HG02763 (cell line): Measurements from ENCODE around the gene ACOXL.

Source experiments
- ATAC-seq: cut with Tn5 transposase; IDR thresholded peaks from one replicate; pipeline ENCODE4 v1.9.1; 2021; ENCODE audit warnings: mild to moderate bottlenecking, moderate library complexity; ENCODE audit not compliant: unreplicated experiment

ACOXL gene

DNA sequence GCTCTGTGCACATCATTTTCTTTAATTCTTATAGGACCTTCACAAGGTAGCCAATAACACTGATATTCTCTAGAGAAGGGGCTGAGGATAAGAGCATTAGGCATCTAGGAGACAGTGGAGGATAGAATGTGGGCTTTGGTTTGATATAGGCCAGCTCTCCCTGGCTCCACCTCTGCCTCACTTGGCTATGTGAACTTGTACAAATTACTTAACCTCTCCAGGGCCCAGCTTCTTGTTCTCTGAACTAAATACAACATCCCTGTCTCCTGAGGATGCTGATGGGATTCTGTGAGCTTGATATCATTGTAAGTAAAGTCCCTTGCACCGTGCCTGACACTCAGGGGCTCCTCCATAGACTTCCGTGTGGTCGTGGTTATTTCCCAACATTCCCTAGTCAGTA is 87.3 kb downstream of the ACOXL start:
- no peak for ATAC-seq

DNA sequence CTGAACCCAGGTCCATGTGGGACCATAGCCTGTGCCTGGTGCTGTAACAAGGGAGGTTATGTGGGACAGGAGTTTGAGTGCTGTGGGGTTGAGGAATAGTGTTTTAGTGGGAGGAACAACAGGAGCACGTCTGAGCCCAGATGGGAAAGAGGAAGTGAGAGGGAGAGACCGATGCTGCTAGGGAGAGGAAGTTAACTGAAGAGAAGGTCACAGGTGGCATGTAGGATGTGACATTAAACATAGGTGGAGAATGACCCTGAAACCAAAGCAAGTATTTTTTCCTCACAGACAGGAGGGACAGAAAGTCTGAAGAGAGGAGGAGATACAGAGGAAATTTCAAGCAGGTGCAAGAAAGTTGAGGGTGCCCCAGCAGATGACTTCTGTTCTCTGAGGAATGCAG is 87.8 kb downstream of the ACOXL start:
- no peak for ATAC-seq

DNA sequence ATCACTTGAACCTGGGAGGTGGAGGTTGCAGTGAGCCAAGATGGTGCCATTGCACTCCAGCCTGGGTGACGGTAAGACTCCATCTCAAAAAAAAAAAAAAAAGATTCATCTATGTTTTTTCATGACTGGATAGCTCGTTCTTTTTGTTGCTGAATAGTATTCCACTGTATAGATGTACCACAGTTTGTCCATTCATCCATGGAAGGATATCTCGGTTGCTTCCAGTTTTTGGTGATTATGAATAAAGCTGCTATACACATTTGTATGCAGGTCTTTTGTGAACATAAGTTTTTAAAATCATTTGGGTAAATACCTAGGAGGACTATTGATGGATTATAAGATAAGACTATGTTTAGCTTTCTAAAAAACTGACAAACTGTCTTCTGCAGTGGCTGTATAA is 90.8 kb downstream of the ACOXL start:
- ATAC-seq = no peak

DNA sequence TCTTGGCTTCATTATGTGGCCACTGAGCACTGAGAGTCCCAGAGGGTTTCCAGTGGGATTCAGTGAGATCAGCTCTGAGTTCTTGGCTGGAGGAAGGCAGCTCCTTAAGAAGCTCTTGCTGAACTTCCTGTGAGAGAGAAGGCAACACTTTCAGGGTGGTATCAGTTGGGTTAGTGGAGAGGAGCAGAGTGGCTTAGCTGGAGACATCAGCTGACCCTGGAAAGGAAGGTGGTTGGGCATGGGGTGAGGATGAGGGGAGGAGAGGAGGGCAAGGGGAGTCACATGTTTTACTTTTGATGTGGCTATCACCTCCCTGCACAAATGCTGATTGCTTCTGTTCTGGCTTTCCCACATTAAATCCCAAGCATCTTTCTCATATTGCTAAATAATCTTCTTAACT is 95.1 kb downstream of the ACOXL start:
- no peak for ATAC-seq

DNA sequence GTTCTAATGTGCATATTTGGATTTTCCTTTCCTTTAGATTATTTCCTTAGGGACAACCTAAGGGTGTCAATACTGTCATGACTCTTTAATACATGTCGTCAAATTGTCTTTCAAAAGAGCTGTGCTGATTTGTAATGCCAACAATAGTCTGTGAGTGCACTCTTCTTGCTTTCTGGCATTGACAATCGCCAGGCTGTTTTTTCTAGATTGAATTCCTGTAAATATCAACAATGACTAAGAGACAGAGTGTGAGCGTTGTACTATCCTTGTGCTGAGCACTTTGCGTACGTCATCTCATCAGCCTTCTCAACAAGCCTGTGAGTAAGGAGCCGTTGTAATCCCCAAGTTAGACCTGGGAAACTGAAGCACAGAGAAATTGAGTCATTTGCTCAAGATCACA is 96.0 kb downstream of the ACOXL start:
- ATAC-seq = no peak

DNA sequence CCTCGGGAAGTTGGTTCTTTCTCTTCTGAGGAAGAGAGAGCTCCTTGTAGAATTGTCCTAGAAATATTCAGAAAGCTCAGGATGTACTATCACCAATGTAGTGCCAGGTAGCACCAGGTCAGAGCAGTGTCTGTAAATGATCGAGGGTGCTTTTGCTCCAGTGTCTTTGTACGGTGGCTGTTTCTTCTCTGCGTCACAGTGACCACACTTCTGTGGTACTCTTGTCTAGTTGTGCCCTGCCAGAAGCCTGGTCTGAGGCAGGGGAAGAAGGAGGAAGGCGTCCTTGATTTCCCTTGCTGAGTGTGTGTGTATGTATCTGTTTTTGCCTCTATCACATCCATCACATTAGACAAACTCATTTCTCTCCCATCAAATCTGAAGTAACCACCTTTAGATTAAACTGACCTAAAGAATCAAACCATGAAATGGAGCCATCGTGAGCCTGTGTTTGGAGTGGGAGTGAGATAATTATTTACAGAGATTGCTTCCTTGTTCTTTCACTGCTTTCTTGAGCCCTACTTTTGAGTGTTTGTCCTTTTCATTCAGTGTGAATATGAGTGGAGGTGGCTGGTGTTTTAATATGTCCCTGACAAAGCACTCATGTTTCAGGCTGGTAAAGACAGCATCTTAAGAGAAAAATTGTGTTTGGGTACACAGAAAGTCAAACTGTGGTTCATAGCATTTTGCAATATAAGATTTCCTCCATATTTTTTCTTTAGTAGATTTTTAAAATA is 97.2 kb downstream of the ACOXL start:
- ATAC-seq = no peak

DNA sequence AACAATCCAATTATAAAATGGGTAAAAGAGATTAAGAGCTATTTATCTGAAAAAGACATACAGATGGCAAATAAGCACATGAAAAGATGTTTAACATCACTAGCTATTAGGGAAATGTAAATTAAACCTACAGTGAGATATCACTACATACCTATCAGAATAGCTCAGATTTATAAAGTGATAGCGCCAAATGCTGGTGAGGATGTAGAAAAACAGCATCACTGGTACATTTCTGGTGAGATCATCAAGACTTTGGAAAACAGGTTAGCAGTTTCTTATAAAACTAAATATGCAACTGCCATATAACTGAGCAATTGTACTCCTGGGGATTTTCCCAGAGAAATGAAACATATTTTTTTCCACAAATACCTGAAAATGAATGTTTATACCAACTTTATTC is 100.4 kb downstream of the ACOXL start:
- no peak for ATAC-seq

DNA sequence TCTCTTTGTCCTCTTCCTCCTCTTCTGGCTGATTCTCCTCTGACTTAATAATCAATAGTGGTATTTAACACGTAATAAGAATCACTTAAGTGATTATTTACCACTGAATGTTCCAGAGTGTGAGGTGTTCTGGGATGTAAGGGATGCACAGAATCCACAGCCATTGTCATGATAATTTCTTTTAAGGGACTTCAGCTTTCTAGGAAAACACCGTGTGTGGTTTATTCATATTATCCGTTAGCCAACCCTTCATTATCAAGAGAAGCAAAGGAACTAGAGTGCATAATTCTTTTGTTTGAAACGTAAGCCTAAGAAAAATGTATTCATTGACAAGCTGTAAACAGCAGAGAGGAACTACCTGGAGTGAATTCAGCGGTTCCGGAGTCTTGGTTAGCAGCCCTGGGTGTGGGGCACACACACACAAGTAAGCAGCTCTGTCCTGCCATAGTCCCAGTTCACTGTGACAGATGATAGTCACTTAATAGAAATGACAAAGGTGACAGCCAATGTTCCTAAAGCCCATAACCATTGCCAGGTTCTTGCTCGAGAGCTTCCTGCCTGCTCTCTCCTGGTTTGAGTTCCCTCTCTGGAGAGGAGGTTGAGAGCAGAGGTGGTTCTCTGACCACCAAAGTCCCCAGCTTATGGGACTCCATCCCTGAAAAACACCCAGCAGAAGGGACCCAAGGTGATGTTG is 101.9 kb downstream of the ACOXL start:
- no peak for ATAC-seq

DNA sequence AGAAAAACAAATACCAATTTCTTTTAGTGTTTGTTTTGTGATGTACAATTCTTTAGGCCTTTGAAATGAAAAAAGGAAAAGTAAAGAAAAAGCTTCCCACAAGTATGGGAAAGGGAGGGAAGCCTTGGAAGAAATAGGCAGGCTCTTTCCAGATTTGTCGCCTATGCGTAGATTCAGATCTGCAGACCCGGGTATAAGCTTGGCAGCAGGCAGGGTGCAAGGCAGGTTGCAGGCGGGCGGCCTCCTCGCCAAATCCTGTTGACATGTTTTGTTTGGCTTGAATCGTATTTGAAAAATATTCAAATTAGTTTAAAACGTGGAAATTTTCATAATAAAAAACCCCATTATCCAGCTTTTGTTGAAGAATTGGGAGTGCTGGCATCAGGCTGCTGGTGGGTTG is 104.3 kb downstream of the ACOXL start:
- no peak for ATAC-seq

DNA sequence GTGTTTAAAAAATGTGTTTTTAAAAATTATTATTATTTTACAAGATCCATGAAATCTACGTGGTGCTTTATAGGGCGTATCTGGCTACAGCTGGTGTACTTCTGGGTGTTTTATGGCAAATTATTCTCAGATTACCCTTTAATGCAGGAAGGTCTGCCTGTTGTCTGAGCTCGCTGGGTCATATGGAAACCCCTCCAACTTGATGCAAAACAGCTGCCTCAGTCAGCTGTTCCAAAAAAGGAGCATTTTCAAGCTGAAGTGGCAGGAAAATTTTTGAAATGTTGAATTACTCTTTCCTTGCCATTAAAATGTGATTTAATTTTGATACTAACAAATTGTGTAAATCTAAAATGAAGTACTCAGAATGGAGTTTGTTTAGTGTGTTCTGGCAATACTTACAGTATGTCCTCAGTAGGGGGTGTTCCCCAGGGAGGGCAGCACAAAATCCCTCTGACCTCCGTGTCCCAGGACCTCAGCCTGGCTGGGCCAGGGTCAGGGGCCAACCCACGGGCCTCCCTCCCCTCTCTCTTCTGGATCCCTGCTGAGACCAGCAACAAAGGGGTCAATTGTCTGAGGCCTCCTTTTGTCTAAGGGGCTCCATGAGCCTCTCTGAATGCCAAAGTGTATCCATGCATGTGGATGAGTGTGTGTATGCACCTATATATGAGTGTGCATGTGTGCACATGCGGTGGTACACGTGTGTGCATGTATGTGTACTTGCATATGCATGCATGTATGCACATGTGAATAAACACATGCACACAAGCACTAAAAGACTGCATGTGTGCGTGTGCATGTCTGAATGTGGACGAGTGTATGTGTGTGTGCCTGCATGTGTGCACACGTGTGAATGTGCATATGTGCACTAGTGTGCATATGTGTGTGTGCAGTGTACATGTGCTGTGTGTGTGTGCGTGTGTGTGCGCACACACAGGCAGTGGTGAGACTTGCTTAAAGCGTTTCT is 105.4 kb downstream of the ACOXL start:
- ATAC-seq = no peak

DNA sequence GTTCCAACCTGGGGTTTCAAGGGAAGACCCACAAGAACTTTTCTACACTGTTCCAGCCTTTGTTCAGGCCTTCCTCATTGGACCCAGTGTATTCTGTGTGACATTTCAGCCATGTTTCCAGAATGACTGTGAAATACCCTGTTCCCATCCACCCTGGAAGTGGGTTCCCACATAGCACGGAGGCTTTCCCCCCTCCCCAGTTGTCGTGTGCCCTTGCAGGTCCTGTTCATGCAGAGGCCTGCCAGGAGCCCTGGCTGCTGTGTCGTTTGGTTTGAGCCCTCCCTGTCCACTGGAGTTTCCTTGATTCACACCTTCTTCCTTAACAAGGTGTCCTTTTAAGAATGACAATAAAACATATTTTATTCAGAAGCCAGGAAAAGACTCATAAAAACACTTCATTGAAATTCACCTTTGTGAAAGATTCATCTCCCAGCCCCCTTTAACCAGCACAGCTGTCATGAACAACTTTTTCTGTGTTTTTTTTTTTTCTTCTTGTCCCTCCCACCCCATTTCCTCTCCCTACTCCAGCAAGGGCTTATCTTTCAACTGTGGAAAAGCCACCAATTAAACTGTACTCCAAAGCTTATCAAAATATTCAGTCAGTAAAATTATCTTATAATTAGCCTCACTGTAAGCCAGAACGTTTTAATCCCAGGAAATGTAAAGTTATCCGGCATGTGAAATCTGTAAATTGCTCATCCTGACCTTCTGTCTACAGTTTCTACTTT is 106.4 kb downstream of the ACOXL start:
- no peak for ATAC-seq

DNA sequence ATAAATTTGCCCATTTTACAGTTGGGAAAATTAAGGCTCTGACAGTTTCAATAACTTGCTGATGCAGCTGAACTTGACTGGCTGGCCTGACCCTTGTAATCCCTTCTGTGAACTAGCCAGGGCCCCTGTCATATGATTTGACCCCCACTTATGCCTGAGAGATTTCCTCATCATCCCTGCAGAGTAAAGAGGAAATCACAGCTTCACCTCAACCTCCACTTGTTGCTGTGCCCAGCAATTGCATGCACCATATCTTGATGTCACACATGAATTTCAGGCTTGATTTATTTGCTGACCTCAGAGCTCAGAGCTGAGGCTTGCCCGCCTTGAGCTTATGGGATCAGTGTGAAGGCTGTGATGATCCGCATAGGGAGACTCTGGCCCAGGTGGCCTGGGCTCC is 108.1 kb downstream of the ACOXL start:
- no peak for ATAC-seq

DNA sequence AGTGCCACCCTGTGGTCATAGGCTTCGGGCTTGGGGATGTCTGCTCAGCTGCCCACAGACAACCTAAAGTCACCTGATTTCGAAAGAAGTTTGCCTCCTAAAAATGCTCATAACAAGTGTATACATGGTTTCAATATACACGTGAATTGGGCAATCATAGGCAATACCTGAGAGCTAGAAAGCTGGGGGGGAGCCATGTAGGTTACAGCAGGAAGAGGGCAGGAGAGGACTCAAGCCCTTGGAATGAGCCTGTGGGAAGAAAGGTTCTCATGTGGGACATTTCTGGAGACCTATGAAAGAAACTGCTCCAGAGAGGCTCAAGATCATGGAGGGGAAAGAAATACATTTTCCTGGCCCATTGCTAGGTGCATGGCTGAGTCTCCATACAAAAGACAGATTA is 109.7 kb downstream of the ACOXL start:
- no peak for ATAC-seq

DNA sequence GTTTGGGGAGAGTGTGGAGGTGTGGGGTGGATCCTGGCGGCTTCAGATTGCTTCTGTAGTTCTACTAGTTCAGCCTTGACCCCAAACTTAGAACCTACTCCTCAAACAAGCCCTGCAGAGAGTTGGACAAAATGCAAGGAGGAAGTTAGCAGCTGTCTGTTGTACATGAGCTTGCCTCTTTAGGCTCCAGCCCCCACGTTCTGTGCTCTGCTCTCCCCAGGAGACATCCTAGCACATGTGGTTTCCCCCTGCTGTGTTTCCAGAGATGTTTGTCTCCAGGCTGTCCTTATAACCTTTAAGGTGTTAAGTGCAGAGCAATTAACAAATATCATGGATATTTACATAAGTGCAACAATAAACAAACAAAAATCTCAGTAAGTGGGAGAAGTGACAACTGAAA is 111.1 kb downstream of the ACOXL start:
- no peak for ATAC-seq

DNA sequence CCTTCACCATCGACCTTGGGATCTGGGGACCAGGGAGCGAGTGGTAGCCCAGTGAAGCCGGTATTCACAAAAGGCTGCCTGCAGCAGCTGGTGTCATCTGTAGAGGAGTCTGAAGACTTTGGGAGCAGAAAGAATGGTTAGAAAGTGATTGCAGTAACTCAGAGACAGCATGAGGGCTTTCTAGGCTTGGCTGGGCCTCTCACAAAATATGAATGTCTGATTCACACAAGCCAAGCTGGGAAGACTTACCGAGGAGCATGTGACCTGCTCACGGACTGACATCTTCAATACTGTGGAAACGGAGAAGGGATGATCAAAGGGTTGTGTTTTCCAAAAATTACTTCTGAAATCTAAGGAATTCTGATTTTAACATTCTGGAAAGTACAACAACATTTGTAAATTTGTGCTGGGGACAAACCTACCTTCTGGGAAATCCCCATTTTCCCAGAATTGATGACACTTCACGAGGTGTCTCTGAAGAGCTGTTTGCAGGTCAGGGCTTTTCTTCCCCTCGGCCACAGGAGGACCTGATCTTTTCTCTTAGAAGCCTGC is 111.7 kb downstream of the ACOXL start:
- ATAC-seq = no peak

DNA sequence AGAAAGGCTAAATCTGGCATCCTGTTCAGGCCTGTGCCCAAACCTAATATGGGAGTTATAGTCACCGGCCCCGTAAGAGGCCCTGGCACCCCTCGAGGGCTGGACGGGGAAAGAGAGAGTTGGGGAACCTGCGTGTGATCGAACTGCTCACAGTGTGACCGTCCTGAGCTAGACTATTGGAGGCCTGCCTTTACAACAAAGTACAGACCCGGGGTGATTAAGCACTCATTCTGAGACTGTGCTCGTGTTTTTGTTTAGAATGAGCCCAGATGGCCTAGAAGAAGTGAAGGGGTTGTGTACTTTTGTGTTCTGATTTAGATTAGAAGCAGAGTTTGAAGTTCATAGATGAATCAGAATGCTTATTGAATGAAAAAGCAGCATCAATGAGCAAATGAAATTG is 115.3 kb downstream of the ACOXL start:
- no peak for ATAC-seq

DNA sequence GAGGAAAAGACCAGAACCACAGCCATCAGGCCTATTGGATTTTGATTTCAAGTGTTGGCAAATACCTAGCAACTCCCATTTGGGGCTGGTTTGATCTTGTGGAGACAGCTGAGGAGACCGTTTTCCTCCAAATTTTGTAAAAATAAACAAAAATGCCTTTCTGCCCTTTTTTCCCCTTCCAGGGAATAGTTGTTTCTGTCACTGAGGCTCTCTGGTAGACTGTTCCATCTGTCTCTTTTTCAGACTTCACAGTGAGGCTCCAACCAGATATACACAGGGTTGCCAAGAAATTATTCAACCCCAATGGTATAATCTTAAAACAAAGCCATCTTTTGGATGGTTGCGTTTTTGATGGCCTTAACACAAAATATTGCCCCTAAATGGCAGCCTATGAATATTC is 115.7 kb downstream of the ACOXL start:
- no peak for ATAC-seq

DNA sequence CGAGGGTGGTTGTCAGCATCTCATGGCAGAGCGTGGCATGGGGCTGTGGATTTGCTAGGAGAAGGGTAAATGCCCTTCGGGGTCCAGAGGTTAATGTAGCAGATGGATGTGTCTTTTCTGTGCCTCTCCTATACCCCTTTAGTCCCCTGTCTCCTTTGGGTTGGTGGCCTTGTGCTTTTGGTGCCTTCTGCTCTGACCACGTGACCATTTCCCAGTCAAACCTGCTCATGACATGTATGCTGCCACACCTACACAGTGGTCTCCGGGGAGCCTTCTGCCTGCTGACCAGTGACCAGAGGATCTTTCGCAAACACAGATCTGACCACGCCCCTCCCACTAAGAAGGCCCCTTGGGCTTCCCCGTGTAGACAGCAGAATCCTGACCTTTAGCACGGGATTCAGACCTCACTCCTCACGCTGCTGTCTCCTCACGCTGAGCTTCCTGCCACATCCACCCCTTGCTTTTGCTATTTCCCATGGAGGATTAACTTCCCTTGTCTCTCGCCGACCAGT is 116.2 kb downstream of the ACOXL start:
- no peak for ATAC-seq

DNA sequence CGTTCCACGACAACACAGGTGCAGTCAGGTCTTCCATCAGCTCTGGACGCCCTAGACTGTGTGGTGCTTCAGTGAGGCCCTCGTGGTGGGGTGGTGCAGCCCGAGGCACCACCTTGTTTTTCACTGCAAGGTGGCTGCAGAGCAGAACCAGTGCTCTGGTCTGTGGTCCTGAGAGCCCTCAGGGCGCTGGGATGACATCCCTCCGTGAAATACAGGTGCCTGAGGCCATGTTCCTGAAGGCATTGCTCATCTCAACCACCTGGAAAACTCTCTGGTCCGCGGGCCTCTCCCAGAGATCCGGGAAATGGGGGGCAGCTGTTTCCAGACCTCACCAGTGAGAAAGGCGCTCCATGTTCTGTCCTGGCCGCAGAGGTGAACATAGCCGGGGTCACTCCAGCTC is 119.2 kb downstream of the ACOXL start:
- no peak for ATAC-seq

DNA sequence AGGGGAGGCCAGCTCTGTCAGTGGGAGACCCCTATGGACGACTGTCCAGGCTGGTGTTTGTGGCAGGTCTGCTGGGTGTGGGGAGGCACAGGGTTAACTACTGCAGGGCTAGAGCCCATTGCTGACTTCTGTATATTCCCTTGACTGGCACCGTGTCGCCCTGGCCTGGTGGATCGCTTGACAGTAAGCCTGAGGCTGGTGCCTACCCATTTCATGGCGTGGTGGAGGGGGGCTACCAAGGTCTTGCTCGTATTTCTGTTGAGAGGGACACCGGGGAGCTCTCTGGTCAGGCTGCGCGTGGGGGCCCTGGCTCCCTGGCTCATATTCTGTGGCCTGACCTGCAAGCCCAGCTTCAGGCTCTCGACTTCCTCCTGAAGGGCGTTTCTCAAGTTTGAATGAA is 119.7 kb downstream of the ACOXL start:
- no peak for ATAC-seq
